C4-2B (cell line): ENCODE measurements around the gene TF.

Experiments used
- H3K27ac ChIP-seq: fragments of 450-650 bp; 2 replicates; pipeline ENCODE4 v1.5.1; 2017
- ZFX ChIP-seq: fragments of 450-650 bp; IDR thresholded peaks from 2 replicates; pipeline ENCODE4 v1.6.1; 2017
- TF ChIP-seq, protein P1 (sequence below): fragments of 450-650 bp; conservative IDR thresholded peaks from 2 replicates; pipeline ENCODE4 v1.5.1; 2017; ENCODE audit warnings: mild to moderate bottlenecking

Gene TF

GRCh38 chr3:133706033-133706432 lies 40.2 kb upstream of the TF start:
- TF ChIP-seq, protein P1, sequence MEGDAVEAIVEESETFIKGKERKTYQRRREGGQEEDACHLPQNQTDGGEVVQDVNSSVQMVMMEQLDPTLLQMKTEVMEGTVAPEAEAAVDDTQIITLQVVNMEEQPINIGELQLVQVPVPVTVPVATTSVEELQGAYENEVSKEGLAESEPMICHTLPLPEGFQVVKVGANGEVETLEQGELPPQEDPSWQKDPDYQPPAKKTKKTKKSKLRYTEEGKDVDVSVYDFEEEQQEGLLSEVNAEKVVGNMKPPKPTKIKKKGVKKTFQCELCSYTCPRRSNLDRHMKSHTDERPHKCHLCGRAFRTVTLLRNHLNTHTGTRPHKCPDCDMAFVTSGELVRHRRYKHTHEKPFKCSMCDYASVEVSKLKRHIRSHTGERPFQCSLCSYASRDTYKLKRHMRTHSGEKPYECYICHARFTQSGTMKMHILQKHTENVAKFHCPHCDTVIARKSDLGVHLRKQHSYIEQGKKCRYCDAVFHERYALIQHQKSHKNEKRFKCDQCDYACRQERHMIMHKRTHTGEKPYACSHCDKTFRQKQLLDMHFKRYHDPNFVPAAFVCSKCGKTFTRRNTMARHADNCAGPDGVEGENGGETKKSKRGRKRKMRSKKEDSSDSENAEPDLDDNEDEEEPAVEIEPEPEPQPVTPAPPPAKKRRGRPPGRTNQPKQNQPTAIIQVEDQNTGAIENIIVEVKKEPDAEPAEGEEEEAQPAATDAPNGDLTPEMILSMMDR, result no peak
- no peak for TF ChIP-seq ZFX
- no peak overlapping the region for H3K27ac ChIP-seq

- TF ChIP-seq ZFX, result no peak
- TF ChIP-seq, protein P1, result no peak
- H3K27ac ChIP-seq, result no peak overlapping the region
Observed at GRCh38 chr3:133709139-133709750, 36.9 kb upstream of the TF start.

GRCh38 chr3:133711013-133711412 lies 35.2 kb upstream of the TF start:
- TF ChIP-seq ZFX, result no peak
- TF ChIP-seq, protein P1, result no peak
- no peak overlapping the region for H3K27ac ChIP-seq

DNA sequence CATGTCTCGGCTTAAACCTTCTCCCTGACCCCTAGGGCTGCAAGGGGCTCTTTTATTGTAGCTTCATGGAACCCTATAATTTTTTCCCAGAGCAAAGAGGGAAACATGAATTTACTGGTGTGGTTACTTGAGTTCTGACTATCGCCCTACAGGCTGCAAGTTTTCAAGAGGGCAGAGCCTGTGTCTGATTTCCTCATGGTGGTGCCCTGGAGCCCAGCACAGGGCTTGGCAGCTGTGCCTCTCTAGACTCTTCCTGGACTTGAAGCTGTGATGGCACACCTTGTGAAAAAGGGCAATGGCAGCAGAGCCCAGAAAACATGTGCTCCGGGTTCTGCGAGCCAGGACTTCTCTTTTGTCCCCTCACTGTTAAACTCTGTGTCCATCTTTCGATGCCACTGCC lies 34.2 kb upstream of the TF start:
- H3K27ac ChIP-seq, result no peak overlapping the region
- TF ChIP-seq, protein P1, result no peak
- TF ChIP-seq ZFX, result no peak

GRCh38 chr3:133713347-133713746 lies 32.8 kb upstream of the TF start:
- TF ChIP-seq ZFX, result no peak
- TF ChIP-seq, protein P1, result no peak

DNA sequence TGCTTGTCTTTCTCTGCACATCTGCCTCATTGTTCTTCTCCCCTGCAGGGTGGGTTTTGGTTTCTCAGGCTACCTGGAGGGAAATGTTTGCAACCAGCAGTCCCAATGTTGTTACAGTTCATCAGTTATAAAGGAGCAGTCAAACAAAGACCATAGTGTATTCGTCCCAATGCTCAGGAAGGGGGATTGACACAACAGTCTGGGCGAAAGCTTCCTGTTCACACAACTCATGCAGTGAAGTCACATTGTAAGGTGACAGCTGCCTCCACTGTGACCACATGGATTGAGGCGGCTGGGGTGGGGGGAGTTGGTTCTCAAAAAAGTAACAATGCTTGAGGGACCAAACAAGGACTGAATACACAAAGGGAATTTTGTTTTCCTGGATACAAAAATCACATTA lies 28.8 kb upstream of the TF start:
- no peak overlapping the region for H3K27ac ChIP-seq
- no peak for TF ChIP-seq ZFX
- TF ChIP-seq, protein P1, result no peak

More at GRCh38 chr3:133713347-133713746, 32.8 kb upstream of the TF start:
- no peak overlapping the region for H3K27ac ChIP-seq

- TF ChIP-seq, protein P1, result no peak
- no peak for TF ChIP-seq ZFX
- no peak overlapping the region for H3K27ac ChIP-seq
Observed at GRCh38 chr3:133722935-133723334, 23.3 kb upstream of the TF start.
